HG03520 (cell line): ENCODE data around the gene ACTL6B.
A peak's percentile ranks its signal among the peaks of the same experiment; 100 is the strongest.
"Not testable (repeated sequence)": the region's sequence is repeated elsewhere in the genome, so short reads cannot be mapped to it uniquely, and the experiment has no call there.

Source experiments
- ATAC-seq: cut with Tn5 transposase; IDR thresholded peaks from one replicate; pipeline ENCODE4 v1.9.1; 2021; ENCODE audit warnings: mild to moderate bottlenecking, moderate library complexity; ENCODE audit not compliant: unreplicated experiment

ACTL6B gene

GRCh38 chr7:100655908-100656674 is at the start of gene ACTL6B:
Gene ACTL6B (minus strand): TSS chr7:100656448. CDS start chr7:100656354, 94 bp downstream.
- no peak for ATAC-seq

GRCh38 chr7:100705320-100705752 is 49.1 kb upstream of the ACTL6B start:
- peak; percentile 45 for ATAC-seq

GRCh38 chr7:100701089-100701488 is 44.8 kb upstream of the ACTL6B start:
- not testable (repeated sequence) for ATAC-seq

- ATAC-seq, result no peak
These were observed 42.8 kb upstream of the ACTL6B start for GRCh38 chr7:100699018-100699417.

- ATAC-seq, result no peak
These were observed 39.9 kb upstream of the ACTL6B start for GRCh38 chr7:100696123-100696521.

GRCh38 chr7:100694098-100694745 is 38.0 kb upstream of the ACTL6B start, which contains the start of gene GIGYF1:
Gene GIGYF1 (minus strand): TSS chr7:100694250. CDS start chr7:100688238, 6,012 bp downstream.
- peak; percentile 39 for ATAC-seq

GRCh38 chr7:100693312-100694097 is 37.3 kb upstream of the ACTL6B start:
- ATAC-seq, result peak; percentile 34

- ATAC-seq, result no peak
These were observed 36.3 kb upstream of the ACTL6B start for GRCh38 chr7:100692578-100692961.

GRCh38 chr7:100691676-100692577 is 35.7 kb upstream of the ACTL6B start:
- peak; percentile 41 for ATAC-seq

- no peak for ATAC-seq
These were observed 33.2 kb upstream of the ACTL6B start for GRCh38 chr7:100689230-100690135.

GRCh38 chr7:100688326-100688860 is 32.1 kb upstream of the ACTL6B start:
- ATAC-seq, result no peak

- ATAC-seq, result no peak
These were observed 31.6 kb upstream of the ACTL6B start for GRCh38 chr7:100687751-100688300.

- no peak for ATAC-seq
These were observed 31.0 kb upstream of the ACTL6B start for GRCh38 chr7:100687261-100687660.

- no peak for ATAC-seq
These were observed 30.6 kb upstream of the ACTL6B start for GRCh38 chr7:100686822-100687211.

GRCh38 chr7:100686201-100686821 is 30.1 kb upstream of the ACTL6B start:
- no peak for ATAC-seq

- ATAC-seq, result no peak
These were observed 29.4 kb upstream of the ACTL6B start for GRCh38 chr7:100685631-100686145.

- ATAC-seq, result no peak
These were observed 28.9 kb upstream of the ACTL6B start for GRCh38 chr7:100685049-100685605.

GRCh38 chr7:100684534-100685042 is 28.3 kb upstream of the ACTL6B start:
- no peak for ATAC-seq
